22Rv1 (cell line): Measurements from ENCODE around the gene LYPD6B.

Source experiments
- ZFX ChIP-seq: fragments of 450-650 bp; IDR thresholded peaks from 2 replicates; pipeline ENCODE4 v1.6.1; 2017; ENCODE audit warnings: antibody characterized with exemption, borderline replicate concordance
- TF ChIP-seq, protein P1 (sequence below): fragments of 450-650 bp; IDR thresholded peaks from 2 replicates; pipeline ENCODE4 v1.5.1; 2017; ENCODE audit warnings: mild to moderate bottlenecking

DNA sequence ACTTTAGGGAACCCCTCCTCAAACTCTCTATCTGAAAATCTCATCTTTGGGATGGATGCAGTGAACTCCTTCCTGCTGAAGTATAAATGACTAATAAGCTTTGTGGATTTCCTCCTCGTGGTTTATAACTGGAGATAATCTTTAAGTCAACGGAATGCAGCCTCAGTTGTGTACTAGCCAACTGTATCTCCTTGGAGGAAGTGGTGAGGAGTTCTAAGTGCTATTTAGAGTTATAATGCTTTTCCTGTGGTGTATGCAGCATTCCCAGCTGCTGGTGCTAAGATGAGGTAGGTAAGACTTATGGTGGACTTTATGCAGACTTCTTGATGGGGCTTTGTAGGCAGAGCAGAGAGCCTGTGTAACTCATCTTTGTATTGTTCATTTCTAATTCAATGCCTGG lies 90.9 kb downstream of the LYPD6B start:
- TF ChIP-seq, protein P1, sequence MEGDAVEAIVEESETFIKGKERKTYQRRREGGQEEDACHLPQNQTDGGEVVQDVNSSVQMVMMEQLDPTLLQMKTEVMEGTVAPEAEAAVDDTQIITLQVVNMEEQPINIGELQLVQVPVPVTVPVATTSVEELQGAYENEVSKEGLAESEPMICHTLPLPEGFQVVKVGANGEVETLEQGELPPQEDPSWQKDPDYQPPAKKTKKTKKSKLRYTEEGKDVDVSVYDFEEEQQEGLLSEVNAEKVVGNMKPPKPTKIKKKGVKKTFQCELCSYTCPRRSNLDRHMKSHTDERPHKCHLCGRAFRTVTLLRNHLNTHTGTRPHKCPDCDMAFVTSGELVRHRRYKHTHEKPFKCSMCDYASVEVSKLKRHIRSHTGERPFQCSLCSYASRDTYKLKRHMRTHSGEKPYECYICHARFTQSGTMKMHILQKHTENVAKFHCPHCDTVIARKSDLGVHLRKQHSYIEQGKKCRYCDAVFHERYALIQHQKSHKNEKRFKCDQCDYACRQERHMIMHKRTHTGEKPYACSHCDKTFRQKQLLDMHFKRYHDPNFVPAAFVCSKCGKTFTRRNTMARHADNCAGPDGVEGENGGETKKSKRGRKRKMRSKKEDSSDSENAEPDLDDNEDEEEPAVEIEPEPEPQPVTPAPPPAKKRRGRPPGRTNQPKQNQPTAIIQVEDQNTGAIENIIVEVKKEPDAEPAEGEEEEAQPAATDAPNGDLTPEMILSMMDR = no peak
- no peak for TF ChIP-seq ZFX
